GM23248 (cell line): ENCODE data around the gene ZNF668.

Source experiments
- EZH2 ChIP-seq: fragments of 200-600 bp; sonication (generic); IDR thresholded peaks from 2 replicates; pipeline ENCODE4 v1.6.1; 2018; ENCODE audit warnings: antibody characterized with exemption, mild to moderate bottlenecking; ENCODE audit not compliant: insufficient read depth, poor library complexity, severe bottlenecking
- EZH2phosphoT487 ChIP-seq: fragments of 200-600 bp; sonication (generic); IDR thresholded peaks from 2 replicates; pipeline ENCODE4 v1.6.1; 2018; ENCODE audit warnings: antibody characterized with exemption, moderate library complexity, mild to moderate bottlenecking, low read depth; ENCODE audit not compliant: insufficient read depth

DNA sequence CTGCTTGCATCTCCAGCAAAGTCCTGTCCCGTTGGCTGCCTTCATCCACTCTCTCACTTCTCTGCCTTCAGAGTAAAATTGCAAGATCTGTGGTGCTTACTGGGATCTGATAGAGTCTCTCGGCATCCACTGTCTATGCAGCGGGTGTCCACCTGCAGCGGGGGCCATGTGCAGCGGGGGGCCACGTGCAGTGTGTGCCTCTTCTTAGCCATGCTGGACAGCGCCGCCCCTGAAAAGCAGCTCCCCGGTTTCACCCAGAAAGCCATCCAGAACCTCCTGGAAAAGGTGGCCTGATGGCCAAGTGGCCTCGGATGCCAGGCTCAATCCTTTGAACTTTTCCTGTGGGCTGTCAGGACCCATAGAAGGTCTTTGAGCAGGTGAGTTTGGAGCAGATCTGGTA, 31.2 kb downstream of the ZNF668 start:
- TF ChIP-seq EZH2 (no peak), EZH2phosphoT487 (no peak)
